ENCODE results near the gene SDCBP2.

DNA sequence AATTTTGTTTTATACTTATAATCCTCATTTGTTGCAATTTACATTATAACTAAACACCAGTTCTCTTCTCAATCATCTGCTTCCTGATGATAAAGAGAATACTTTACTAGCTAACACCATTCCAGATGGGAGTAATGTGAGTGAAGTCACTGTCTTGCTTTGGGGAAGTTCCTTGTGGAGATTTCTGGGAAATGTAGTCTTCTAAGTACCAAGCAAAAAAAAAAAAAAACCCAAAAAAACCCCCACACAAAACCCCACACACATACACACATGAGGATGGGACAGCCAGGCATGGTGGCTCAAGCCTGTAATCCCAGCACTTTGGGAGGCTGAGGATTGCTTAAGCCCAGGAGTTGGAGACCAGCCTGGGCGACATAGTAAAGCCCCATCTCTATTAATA lies 65.1 kb downstream of the SDCBP2 start:
- TF ChIP-seq, protein P1, sequence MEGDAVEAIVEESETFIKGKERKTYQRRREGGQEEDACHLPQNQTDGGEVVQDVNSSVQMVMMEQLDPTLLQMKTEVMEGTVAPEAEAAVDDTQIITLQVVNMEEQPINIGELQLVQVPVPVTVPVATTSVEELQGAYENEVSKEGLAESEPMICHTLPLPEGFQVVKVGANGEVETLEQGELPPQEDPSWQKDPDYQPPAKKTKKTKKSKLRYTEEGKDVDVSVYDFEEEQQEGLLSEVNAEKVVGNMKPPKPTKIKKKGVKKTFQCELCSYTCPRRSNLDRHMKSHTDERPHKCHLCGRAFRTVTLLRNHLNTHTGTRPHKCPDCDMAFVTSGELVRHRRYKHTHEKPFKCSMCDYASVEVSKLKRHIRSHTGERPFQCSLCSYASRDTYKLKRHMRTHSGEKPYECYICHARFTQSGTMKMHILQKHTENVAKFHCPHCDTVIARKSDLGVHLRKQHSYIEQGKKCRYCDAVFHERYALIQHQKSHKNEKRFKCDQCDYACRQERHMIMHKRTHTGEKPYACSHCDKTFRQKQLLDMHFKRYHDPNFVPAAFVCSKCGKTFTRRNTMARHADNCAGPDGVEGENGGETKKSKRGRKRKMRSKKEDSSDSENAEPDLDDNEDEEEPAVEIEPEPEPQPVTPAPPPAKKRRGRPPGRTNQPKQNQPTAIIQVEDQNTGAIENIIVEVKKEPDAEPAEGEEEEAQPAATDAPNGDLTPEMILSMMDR (IDR thresholded peaks at IDR 0.05 in 4 of 5, conservative IDR thresholded peaks at IDR 0.05 in 1 of 5) = no peak
- TF ChIP-seq POLR2A (IDR thresholded peaks at IDR 0.05) = no peak
